ENCODE measurements around the gene SGCD.

Gene SGCD

GRCh38 chr5:156471893-156472292, 144.9 kb downstream of the SGCD start:
- DNase-seq: no peak

- DNase-seq: no peak
Observed at GRCh38 chr5:156473269-156473908, 146.4 kb downstream of the SGCD start.

- DNase-seq: no peak
Observed at GRCh38 chr5:156474251-156474650, 147.3 kb downstream of the SGCD start.

GRCh38 chr5:156475182-156476157, 148.5 kb downstream of the SGCD start:
- DNase-seq: no peak

- no peak for DNase-seq
Observed at GRCh38 chr5:156476158-156476551, 149.2 kb downstream of the SGCD start.

- no peak for DNase-seq
Observed at GRCh38 chr5:156476678-156477077, 149.7 kb downstream of the SGCD start.

GRCh38 chr5:156477196-156477595, 150.2 kb downstream of the SGCD start:
- no peak for DNase-seq

- DNase-seq: no peak
Observed at GRCh38 chr5:156479849-156480248, 152.9 kb downstream of the SGCD start.

- DNase-seq: no peak
Observed at GRCh38 chr5:156481741-156482140, 154.8 kb downstream of the SGCD start.

GRCh38 chr5:156482818-156483217, 155.9 kb downstream of the SGCD start:
- no peak for DNase-seq

- DNase-seq: no peak
Observed at GRCh38 chr5:156486394-156487238, 159.7 kb downstream of the SGCD start.

GRCh38 chr5:156491766-156492165, 164.8 kb downstream of the SGCD start:
- no peak for DNase-seq

GRCh38 chr5:156496291-156496690, 169.3 kb downstream of the SGCD start:
- no peak for DNase-seq

- DNase-seq: no peak
Observed at GRCh38 chr5:156497804-156498208, 170.8 kb downstream of the SGCD start.

GRCh38 chr5:156498226-156498980, 171.4 kb downstream of the SGCD start:
- no peak for DNase-seq

- DNase-seq: no peak
Observed at GRCh38 chr5:156500755-156501154, 173.8 kb downstream of the SGCD start.

- no peak for DNase-seq
Observed at GRCh38 chr5:156505101-156505500, 178.1 kb downstream of the SGCD start.

GRCh38 chr5:156513123-156513815, 186.3 kb downstream of the SGCD start:
- no peak for DNase-seq

GRCh38 chr5:156515121-156515520, 188.2 kb downstream of the SGCD start:
- DNase-seq: no peak

GRCh38 chr5:156515803-156516360, 188.9 kb downstream of the SGCD start:
- no peak for DNase-seq
